Lower lobe of right lung (tissue), 2 donors: ENCODE results near the gene PLB1. TPM values are rescaled to one million over a fixed set of nuclear protein-coding genes. Genes with fewer than 3 reads are reported as not detected.
A peak's percentile ranks its signal among the peaks of the same experiment; 100 is the strongest.

Source experiments
- ATAC-seq, 2 donors: fragments of 200-7000 bp; cut with Tn5 transposase; one replicate each; pipeline ENCODE4 v1.9.1; 2020 to 2022; ENCODE audit warnings: mild to moderate bottlenecking in 2 of 2, moderate library complexity in 2 of 2
- DNase-seq: peaks from one replicate; pipeline ENCODE4 v3.0.0-alpha.2; 2020
- H3K27ac ChIP-seq: fragments of 200-600 bp; one replicate; pipeline ENCODE4 v1.8.0; 2022
- H3K27me3 ChIP-seq: fragments of 200-600 bp; one replicate; pipeline ENCODE4 v1.8.0; 2022; ENCODE audit warnings: low read depth
- H3K36me3 ChIP-seq: fragments of 200-600 bp; one replicate; pipeline ENCODE4 v1.8.0; 2022; ENCODE audit warnings: mild to moderate bottlenecking
- H3K4me1 ChIP-seq: fragments of 200-600 bp; one replicate; pipeline ENCODE4 v1.8.0; 2022
- H3K4me3 ChIP-seq: fragments of 200-600 bp; one replicate; pipeline ENCODE4 v1.8.0; 2022; ENCODE audit warnings: mild to moderate bottlenecking
- H3K9me3 ChIP-seq: fragments of 200-600 bp; one replicate; pipeline ENCODE4 v1.8.0; 2022
- CTCF ChIP-seq: fragments of 200-600 bp; IDR thresholded peaks from one replicate; pipeline ENCODE4 v1.8.0; 2022; ENCODE audit warnings: antibody characterized with exemption, mild to moderate bottlenecking
- intact Hi-C: fragments of 100-400 bp; cut with DNase I; formaldehyde crosslinking; loops from one replicate; pipeline ENCODE4 v1.11.0; 2022
- total RNA-seq: library from RNA; stranded (reverse); fragmentation: NEBNext Ultra II Directional; extraction: Animal tissue kit (Norgen Biotek cat#: 25700); gene quantifications from one replicate; pipeline ENCODE4 v1.2.1, GENCODE V29; 2021
- donor health status: DM: no; HTN: yes; CAD: no; lungs with severe emphysema.

The PLB1 gene
- total RNA-seq, 1 donor from 2014 or later, result 5.5 TPM

- Histone ChIP-seq H3K4me1 (peaks cover 17% of the 10 kb centered on the region), H3K27me3 (no peaks in the 10 kb centered on the region), H3K9me3 (no peaks in the 10 kb centered on the region), H3K36me3 (no peaks in the 10 kb centered on the region), H3K27ac (no peak overlapping the region), H3K4me3 (no peak overlapping the region)
- DNase-seq (peak; percentile 84), ATAC-seq (peak; percentile 84 to 88)
- TF ChIP-seq CTCF, result peak; percentile 89
- intact Hi-C loops, result loop anchor here (10.0 kb wide), 1 partner anchor 748 kb away; no protein-coding TSS in a partner anchor
Observed at GRCh38 chr2:28452534-28453081, 43.3 kb upstream of the PLB1 start.

GRCh38 chr2:28453396-28453795 lies 42.5 kb upstream of the PLB1 start:
- intact Hi-C loops, result loop anchor here (10.0 kb wide), 1 partner anchor 749 kb away; no protein-coding TSS in a partner anchor
- ATAC-seq (no peak), DNase-seq (no peak)
- peaks cover 17% of the 10 kb centered on the region for H3K4me1 ChIP-seq
- H3K36me3 ChIP-seq, result no peaks in the 10 kb centered on the region
- no peak overlapping the region for H3K4me3 ChIP-seq
- H3K27ac ChIP-seq, result no peak overlapping the region
- H3K27me3 ChIP-seq, result no peaks in the 10 kb centered on the region
- TF ChIP-seq CTCF, result no peak
- H3K9me3 ChIP-seq, result no peaks in the 10 kb centered on the region

GRCh38 chr2:28454016-28454930 lies 41.6 kb upstream of the PLB1 start:
- Histone ChIP-seq H3K27me3 (no peaks in the 10 kb centered on the region), H3K27ac (no peak overlapping the region), H3K4me1 (peaks cover 8% of the 10 kb centered on the region), H3K9me3 (no peaks in the 10 kb centered on the region), H3K36me3 (no peaks in the 10 kb centered on the region), H3K4me3 (no peak overlapping the region)
- ATAC-seq (peak; percentile 34 to 52), DNase-seq (no peak)
- TF ChIP-seq CTCF, result no peak
- intact Hi-C loops, result loop anchor here (10.0 kb wide), 1 partner anchor 749 kb away; no protein-coding TSS in a partner anchor

- Histone ChIP-seq H3K4me3 (no peak overlapping the region), H3K27ac (no peak overlapping the region), H3K27me3 (no peaks in the 10 kb centered on the region), H3K4me1 (no peaks in the 10 kb centered on the region), H3K9me3 (no peaks in the 10 kb centered on the region), H3K36me3 (no peaks in the 10 kb centered on the region)
- DNase-seq (no peak), ATAC-seq (no peak)
- TF ChIP-seq CTCF, result no peak
- intact Hi-C loops, result loop anchor here (10.0 kb wide), 1 partner anchor 752 kb away; no protein-coding TSS in a partner anchor
Observed at GRCh38 chr2:28457237-28457636, 38.6 kb upstream of the PLB1 start.

GRCh38 chr2:28461056-28461455 lies 34.8 kb upstream of the PLB1 start:
- Histone ChIP-seq H3K4me1 (no peaks in the 10 kb centered on the region), H3K27ac (no peak overlapping the region), H3K36me3 (no peaks in the 10 kb centered on the region), H3K27me3 (no peaks in the 10 kb centered on the region), H3K9me3 (no peaks in the 10 kb centered on the region), H3K4me3 (no peak overlapping the region)
- intact Hi-C loops, result no loop called here
- ATAC-seq (no peak), DNase-seq (no peak)
- no peak for TF ChIP-seq CTCF
